Stimulated activated CD8-positive, alpha-beta memory T cell treated with anti-CD3 and anti-CD28 coated beads, Interleukin-12 subunit alpha, Interleukin-12 subunit beta, amount 100 ng/mL, for 1 hour (primary cell): ENCODE data around the gene TMOD2.

ENCODE experiments used
- DNase-seq: peaks from one replicate; pipeline ENCODE4 v3.0.0-alpha.2; 2020; ENCODE audit warnings: low read depth

Gene TMOD2

GRCh38 chr15:51736069-51736468 is 15.3 kb upstream of the TMOD2 start:
- no peak for DNase-seq

GRCh38 chr15:51736751-51737521 is 14.5 kb upstream of the TMOD2 start:
- no peak for DNase-seq

- DNase-seq = peak; percentile 50
These were observed 13.7 kb upstream of the TMOD2 start, which contains the start of gene LYSMD2 for GRCh38 chr15:51737522-51738305. Gene LYSMD2, minus strand, starts transcription at chr15:51737655. Its CDS starts 33 bp downstream, at chr15:51737622.

- no peak for DNase-seq
These were observed 12.8 kb upstream of the TMOD2 start for GRCh38 chr15:51738553-51738952.

- DNase-seq = no peak
These were observed 12.2 kb upstream of the TMOD2 start for GRCh38 chr15:51739061-51739712.

- DNase-seq = no peak
These were observed 2.1 kb upstream of the TMOD2 start for GRCh38 chr15:51749307-51749706.

GRCh38 chr15:51750186-51750585 is 1.2 kb upstream of the TMOD2 start:
- no peak for DNase-seq

GRCh38 chr15:51751697-51752683 is 593 bp downstream of the TMOD2 start:
- DNase-seq = no peak

GRCh38 chr15:51752888-51753287 is 1.5 kb downstream of the TMOD2 start:
- no peak for DNase-seq

GRCh38 chr15:51754267-51754666 is 2.9 kb downstream of the TMOD2 start:
- DNase-seq = no peak

- no peak for DNase-seq
These were observed 4.4 kb downstream of the TMOD2 start for GRCh38 chr15:51755790-51756189.

- no peak for DNase-seq
These were observed 5.1 kb downstream of the TMOD2 start for GRCh38 chr15:51756482-51756881.

- DNase-seq = no peak
These were observed 6.1 kb downstream of the TMOD2 start for GRCh38 chr15:51757450-51757849.

- no peak for DNase-seq
These were observed 7.2 kb downstream of the TMOD2 start for GRCh38 chr15:51758645-51759044.

GRCh38 chr15:51759557-51760070 is 8.2 kb downstream of the TMOD2 start:
- DNase-seq = no peak

GRCh38 chr15:51760805-51761204 is 9.4 kb downstream of the TMOD2 start:
- no peak for DNase-seq

GRCh38 chr15:51765751-51766150 is 14.4 kb downstream of the TMOD2 start:
- DNase-seq = no peak

- no peak for DNase-seq
These were observed 14.9 kb downstream of the TMOD2 start for GRCh38 chr15:51766341-51766740.

GRCh38 chr15:51768018-51768417 is 16.6 kb downstream of the TMOD2 start:
- no peak for DNase-seq

GRCh38 chr15:51770902-51771301 is 19.5 kb downstream of the TMOD2 start:
- no peak for DNase-seq

- DNase-seq = no peak
These were observed 20.4 kb downstream of the TMOD2 start for GRCh38 chr15:51771773-51772172.
